Body of pancreas (tissue), 4 donors: Measurements from ENCODE around the gene P2RX5.

Experiments used
- CTCF ChIP-seq, 7 experiments: fragments of 450-650 bp in 4 of 7; fragments of 200-600 bp in 3 of 7; sonication (generic) in 3 of 7; IDR thresholded peaks; one replicate each; pipeline ENCODE4 v1.5.1; 2016 to 2019; ENCODE audit warnings: antibody characterized with exemption in 7 of 7
- POLR2A ChIP-seq, 3 donors: fragments of 450-650 bp; IDR thresholded peaks; one replicate each; pipeline ENCODE4 v1.6.1; 2016; ENCODE audit warnings: antibody characterized with exemption in 3 of 3, mild to moderate bottlenecking in 2 of 3

- TF ChIP-seq CTCF (IDR thresholded peaks at IDR 0.05) (no peak), POLR2A (IDR thresholded peaks at IDR 0.05) (no peak)
Observed at GRCh38 chr17:3745071-3745470, 49.1 kb upstream of the P2RX5 start.
